Measurements from ENCODE around the gene ERVW-1.

DNA sequence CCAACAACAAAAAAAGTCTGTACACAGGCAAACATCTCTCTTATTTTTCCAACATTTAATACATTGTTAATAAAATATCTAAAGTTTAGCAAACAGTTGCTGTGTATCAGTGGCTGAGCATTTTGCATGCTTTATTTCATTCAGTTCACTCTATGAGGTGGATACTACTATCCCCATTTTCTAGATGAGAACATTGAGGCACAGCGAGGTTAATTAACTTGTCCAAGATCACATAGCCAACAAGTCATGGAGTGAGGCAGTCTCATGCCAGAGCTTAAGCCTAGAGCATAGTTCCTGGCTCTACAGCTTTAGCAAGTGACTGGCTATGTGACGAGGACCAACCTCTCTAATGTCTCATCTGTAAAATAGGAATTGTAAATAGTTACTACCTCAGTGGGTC is 26.1 kb downstream of the ERVW-1 start:
- TF ChIP-seq, protein P1, sequence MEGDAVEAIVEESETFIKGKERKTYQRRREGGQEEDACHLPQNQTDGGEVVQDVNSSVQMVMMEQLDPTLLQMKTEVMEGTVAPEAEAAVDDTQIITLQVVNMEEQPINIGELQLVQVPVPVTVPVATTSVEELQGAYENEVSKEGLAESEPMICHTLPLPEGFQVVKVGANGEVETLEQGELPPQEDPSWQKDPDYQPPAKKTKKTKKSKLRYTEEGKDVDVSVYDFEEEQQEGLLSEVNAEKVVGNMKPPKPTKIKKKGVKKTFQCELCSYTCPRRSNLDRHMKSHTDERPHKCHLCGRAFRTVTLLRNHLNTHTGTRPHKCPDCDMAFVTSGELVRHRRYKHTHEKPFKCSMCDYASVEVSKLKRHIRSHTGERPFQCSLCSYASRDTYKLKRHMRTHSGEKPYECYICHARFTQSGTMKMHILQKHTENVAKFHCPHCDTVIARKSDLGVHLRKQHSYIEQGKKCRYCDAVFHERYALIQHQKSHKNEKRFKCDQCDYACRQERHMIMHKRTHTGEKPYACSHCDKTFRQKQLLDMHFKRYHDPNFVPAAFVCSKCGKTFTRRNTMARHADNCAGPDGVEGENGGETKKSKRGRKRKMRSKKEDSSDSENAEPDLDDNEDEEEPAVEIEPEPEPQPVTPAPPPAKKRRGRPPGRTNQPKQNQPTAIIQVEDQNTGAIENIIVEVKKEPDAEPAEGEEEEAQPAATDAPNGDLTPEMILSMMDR (optimal IDR thresholded peaks at IDR 0.05 in 1 of 3, IDR thresholded peaks at IDR 0.05 in 1 of 3, conservative IDR thresholded peaks at IDR 0.05 in 1 of 3; ENCODE audit: extremely low read depth in 1 of 3, insufficient read depth in 2 of 3, low read length in 3 of 3): no peak
- no peak for TF ChIP-seq EZH2 (IDR thresholded peaks at IDR 0.05; ENCODE audit: low read length)

All from keratinocyte (primary cell).